ENCODE measurements around the gene WBP1L. TPM values are rescaled to one million over a fixed set of nuclear protein-coding genes. Genes with fewer than 3 reads are reported as not detected.
"Not testable (repeated sequence)": the region's sequence is repeated elsewhere in the genome, so short reads cannot be mapped to it uniquely, and the experiment has no call there.

Gene WBP1L
- total RNA-seq, 3 donors from 2014 or later (not counting 1 experiment from before 2014, with no cell fraction given): 34.6 to 48.4 (median 47.9) TPM

GRCh38 chr10:102819054-102819453 lies 75.3 kb downstream of the WBP1L start:
- Mint-ChIP-seq H3K36me3 (no peaks in the 10 kb centered on the region), H3K27ac (peak overlapping the region in 1 of 2 donors; percentile 27)
- DNase-seq: no peak

GRCh38 chr10:102820008-102820407 lies 76.3 kb downstream of the WBP1L start:
- H3K9me3 Mint-ChIP-seq; intact Hi-C loops (cut with micrococcal nuclease); ATAC-seq; H3K4me3 Mint-ChIP-seq; H3K4me3 ChIP-seq (ENCODE audit: low read length); H3K36me3 Mint-ChIP-seq; DNase-seq; H3K27me3 ChIP-seq (ENCODE audit: control insufficient read depth, insufficient read depth, low read length); H3K36me3 ChIP-seq (ENCODE audit: control insufficient read depth, insufficient read depth, low read length); H3K27ac ChIP-seq (ENCODE audit: low read length); H3K27me3 Mint-ChIP-seq (ENCODE audit: low read depth in 2 of 2); H3K9me3 ChIP-seq (ENCODE audit: control insufficient read depth, insufficient read depth, low read length): not testable (repeated sequence)
- peaks cover 14 to 25% of the 10 kb centered on the region in 2 donors for H3K4me1 Mint-ChIP-seq
- peaks cover 32% of the 10 kb centered on the region for H3K4me1 ChIP-seq (ENCODE audit: control insufficient read depth, insufficient read depth, low read length)
- H3K27ac Mint-ChIP-seq: peak overlapping the region in 1 of 2 donors; percentile 27
- 100% methylated on average over 5 of the region's 5 CpGs for WGBS (ENCODE audit: insufficient coverage)

More at GRCh38 chr10:102819054-102819453, 75.3 kb downstream of the WBP1L start:
- Histone ChIP-seq H3K4me1 (ENCODE audit: control insufficient read depth, insufficient read depth, low read length) (peaks cover 42% of the 10 kb centered on the region), H3K9me3 (ENCODE audit: control insufficient read depth, insufficient read depth, low read length) (no peaks in the 10 kb centered on the region), H3K27ac (ENCODE audit: low read length) (peak overlapping the region; percentile 6), H3K36me3 (ENCODE audit: control insufficient read depth, insufficient read depth, low read length) (peaks cover 7% of the 10 kb centered on the region), H3K4me3 (ENCODE audit: low read length) (no peak overlapping the region), H3K27me3 (ENCODE audit: control insufficient read depth, insufficient read depth, low read length) (no peaks in the 10 kb centered on the region)
- ATAC-seq: peak in 1 of 3 donors; percentile 42
- intact Hi-C loops (cut with micrococcal nuclease): no loop called here
- Mint-ChIP-seq H3K27me3 (ENCODE audit: low read depth in 2 of 2) (no peaks in the 10 kb centered on the region), H3K4me3 (no peak overlapping the region), H3K4me1 (peaks cover 23 to 35% of the 10 kb centered on the region in 2 donors), H3K9me3 (no peaks in the 10 kb centered on the region)
- 23% methylated on average over 6 of the region's 6 CpGs for WGBS (ENCODE audit: insufficient coverage)
- no peak for TF ChIP-seq CTCF (IDR thresholded peaks at IDR 0.05)

GRCh38 chr10:102822222-102822621 lies 78.5 kb downstream of the WBP1L start:
- Mint-ChIP-seq H3K9me3 (no peaks in the 10 kb centered on the region), H3K27ac (no peak overlapping the region), H3K4me1 (peaks cover 0 to 8% of the 10 kb centered on the region in 2 donors), H3K4me3 (no peak overlapping the region), H3K36me3 (no peaks in the 10 kb centered on the region), H3K27me3 (ENCODE audit: low read depth in 2 of 2) (no peaks in the 10 kb centered on the region)
- intact Hi-C loops (cut with micrococcal nuclease): no loop called here
- H3K4me1 ChIP-seq (ENCODE audit: control insufficient read depth, insufficient read depth, low read length): peaks cover 11% of the 10 kb centered on the region
- DNase-seq (no peak), ATAC-seq (no peak)
- H3K4me3 ChIP-seq (ENCODE audit: low read length): no peak overlapping the region
- 90% methylated on average over 10 of the region's 12 CpGs for WGBS (ENCODE audit: insufficient coverage)
- H3K27ac ChIP-seq (ENCODE audit: low read length): no peak overlapping the region
- no peak for TF ChIP-seq CTCF (IDR thresholded peaks at IDR 0.05)
- H3K27me3 ChIP-seq (ENCODE audit: control insufficient read depth, insufficient read depth, low read length): no peaks in the 10 kb centered on the region
- no peaks in the 10 kb centered on the region for H3K9me3 ChIP-seq (ENCODE audit: control insufficient read depth, insufficient read depth, low read length)
- H3K36me3 ChIP-seq (ENCODE audit: control insufficient read depth, insufficient read depth, low read length): no peaks in the 10 kb centered on the region

- no peak for TF ChIP-seq CTCF (IDR thresholded peaks at IDR 0.05)
- H3K27me3 Mint-ChIP-seq (ENCODE audit: low read depth in 2 of 2): no peaks in the 10 kb centered on the region
- Histone ChIP-seq H3K27ac (ENCODE audit: low read length) (no peak overlapping the region), H3K36me3 (ENCODE audit: control insufficient read depth, insufficient read depth, low read length) (no peaks in the 10 kb centered on the region), H3K27me3 (ENCODE audit: control insufficient read depth, insufficient read depth, low read length) (no peaks in the 10 kb centered on the region), H3K9me3 (ENCODE audit: control insufficient read depth, insufficient read depth, low read length) (no peaks in the 10 kb centered on the region), H3K4me1 (ENCODE audit: control insufficient read depth, insufficient read depth, low read length) (peaks cover under 1% of the 10 kb centered on the region), H3K4me3 (ENCODE audit: low read length) (no peak overlapping the region)
- no peaks in the 10 kb centered on the region for H3K9me3 Mint-ChIP-seq
- WGBS (ENCODE audit: insufficient coverage): 87% methylated on average over 4 of the region's 4 CpGs
- no peak overlapping the region for H3K4me3 Mint-ChIP-seq
- H3K36me3 Mint-ChIP-seq: no peaks in the 10 kb centered on the region
- H3K27ac Mint-ChIP-seq: no peak overlapping the region
- ATAC-seq (no peak), DNase-seq (no peak)
- intact Hi-C loops (cut with micrococcal nuclease): no loop called here
- H3K4me1 Mint-ChIP-seq: peaks cover 0 to 3% of the 10 kb centered on the region in 2 donors
Measured at GRCh38 chr10:102824664-102825063, 80.9 kb downstream of the WBP1L start.

Data from natural killer cell (primary cell).